GM12892 (cell line): Measurements from ENCODE around the gene OVOL1.

Experiments
- POLR2A ChIP-seq: IDR thresholded peaks from 2 replicates; pipeline ENCODE4 v1.6.1; 2011; ENCODE audit warnings: low read depth, low read length, control low read depth
- POLR2AphosphoS5 ChIP-seq: IDR thresholded peaks from 2 replicates; pipeline ENCODE4 v1.6.1; 2011; ENCODE audit warnings: low read depth, low read length, control low read depth

DNA sequence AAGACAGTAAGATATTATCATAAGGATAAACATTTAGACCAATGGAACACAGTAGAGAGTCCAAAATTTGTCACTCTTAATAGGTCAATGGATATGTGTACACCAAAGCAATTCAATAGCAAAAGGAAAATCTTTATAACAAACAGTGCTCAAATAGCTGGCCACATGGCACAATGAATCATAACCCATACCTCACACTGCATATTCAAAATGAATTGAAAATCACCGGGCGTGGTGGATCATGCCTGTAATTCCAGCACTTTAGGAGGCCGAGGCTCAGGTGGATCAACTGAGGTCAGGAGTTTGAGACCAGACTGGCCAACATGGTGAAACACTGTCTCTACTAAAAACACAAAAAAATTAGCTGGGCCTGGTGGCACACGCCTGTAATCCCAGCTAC, 55.3 kb downstream of the OVOL1 start:
- TF ChIP-seq POLR2A (no peak), POLR2AphosphoS5 (no peak)
